Measurements from ENCODE around the gene SNRPB. TPM values are rescaled to one million over a fixed set of nuclear protein-coding genes. Genes with fewer than 3 reads are reported as not detected.
A peak's percentile ranks its signal among the peaks of the same experiment; 100 is the strongest.

SNRPB gene
- total and polyA plus RNA-seq, 2 donors from 2014 or later, result 118 to 144 TPM

GRCh38 chr20:2455771-2456497 lies 14.7 kb downstream of the SNRPB start:
- Histone ChIP-seq H3K4me1 (ENCODE audit: control insufficient read depth in 2 of 3, insufficient read depth in 2 of 3, low read depth in 1 of 3, low read length in 3 of 3) (no peaks in the 10 kb centered on the region), H3K9ac (ENCODE audit: low read length in 3 of 3) (no peak overlapping the region), H3K27me3 (ENCODE audit: control insufficient read depth, insufficient read depth, low read length) (no peaks in the 10 kb centered on the region), H3K9me3 (ENCODE audit: control insufficient read depth in 2 of 3, insufficient read depth in 1 of 3, low read length in 3 of 3) (no peaks in the 10 kb centered on the region), H3K27ac (ENCODE audit: low read depth in 2 of 2, low read length in 2 of 2) (no peak overlapping the region), H3K36me3 (ENCODE audit: control insufficient read depth in 2 of 3, insufficient read depth in 3 of 3, low read length in 3 of 3) (peaks cover 2 to 12% (median 4%) of the 10 kb centered on the region in 3 donors), H3K4me3 (ENCODE audit: low read length in 3 of 3) (no peak overlapping the region)
- DNase-seq (no peak), FAIRE-seq (no peak)
- TF ChIP-seq CTCF (IDR thresholded peaks at IDR 0.05; ENCODE audit: borderline replicate concordance, extremely low read depth, insufficient read depth), result no peak
- intact Hi-C loops (cut with DNase I), result no loop called here

- Histone ChIP-seq H3K9ac (ENCODE audit: low read length in 3 of 3) (no peak overlapping the region), H3K27ac (ENCODE audit: low read depth in 2 of 2, low read length in 2 of 2) (no peak overlapping the region), H3K9me3 (ENCODE audit: control insufficient read depth in 2 of 3, insufficient read depth in 1 of 3, low read length in 3 of 3) (no peaks in the 10 kb centered on the region), H3K27me3 (ENCODE audit: control insufficient read depth, insufficient read depth, low read length) (no peaks in the 10 kb centered on the region), H3K4me3 (ENCODE audit: low read length in 3 of 3) (no peak overlapping the region), H3K4me1 (ENCODE audit: control insufficient read depth in 2 of 3, insufficient read depth in 2 of 3, low read depth in 1 of 3, low read length in 3 of 3) (no peaks in the 10 kb centered on the region), H3K36me3 (ENCODE audit: control insufficient read depth in 2 of 3, insufficient read depth in 3 of 3, low read length in 3 of 3) (no peaks in the 10 kb centered on the region)
- no peak for FAIRE-seq
- intact Hi-C loops (cut with DNase I), result loop anchor here (5.0 kb wide), 1 partner anchor 246 kb away; no protein-coding TSS in a partner anchor
- no peak for DNase-seq
- TF ChIP-seq CTCF (IDR thresholded peaks at IDR 0.05; ENCODE audit: borderline replicate concordance, extremely low read depth, insufficient read depth), result no peak
Measured at GRCh38 chr20:2453792-2454191, 16.8 kb downstream of the SNRPB start.

GRCh38 chr20:2451939-2452732 lies 18.5 kb downstream of the SNRPB start:
- intact Hi-C loops (cut with DNase I), result loop anchor here (5.0 kb wide), 1 partner anchor 245 kb away; no protein-coding TSS in a partner anchor
- H3K4me1 ChIP-seq (ENCODE audit: control insufficient read depth in 2 of 3, insufficient read depth in 2 of 3, low read depth in 1 of 3, low read length in 3 of 3), result no peaks in the 10 kb centered on the region
- FAIRE-seq (no peak), DNase-seq (peak in 4 of 5 donors; percentile 78 to 87 (median 82))
- H3K36me3 ChIP-seq (ENCODE audit: control insufficient read depth in 2 of 3, insufficient read depth in 3 of 3, low read length in 3 of 3), result no peaks in the 10 kb centered on the region
- H3K9ac ChIP-seq (ENCODE audit: low read length in 3 of 3), result no peak overlapping the region
- no peak overlapping the region for H3K27ac ChIP-seq (ENCODE audit: low read depth in 2 of 2, low read length in 2 of 2)
- TF ChIP-seq CTCF (IDR thresholded peaks at IDR 0.05; ENCODE audit: borderline replicate concordance, extremely low read depth, insufficient read depth), result peak; percentile 80
- no peaks in the 10 kb centered on the region for H3K9me3 ChIP-seq (ENCODE audit: control insufficient read depth in 2 of 3, insufficient read depth in 1 of 3, low read length in 3 of 3)
- H3K27me3 ChIP-seq (ENCODE audit: control insufficient read depth, insufficient read depth, low read length), result no peaks in the 10 kb centered on the region
- no peak overlapping the region for H3K4me3 ChIP-seq (ENCODE audit: low read length in 3 of 3)

Measured in kidney (tissue), 14 donors.